Karpas-422 (cell line): Measurements from ENCODE around the gene TWSG1. TPM values are rescaled to one million over a fixed set of nuclear protein-coding genes. Genes with fewer than 3 reads are reported as not detected.

Source experiments
- DNase-seq: peaks from one replicate; pipeline ENCODE4 v3.0.0-alpha.2; 2015
- H2AFZ ChIP-seq: fragments of 200-600 bp; sonication (generic); 2 replicates; pipeline ENCODE4 v1.6.1; 2014; ENCODE audit warnings: antibody characterized with exemption, low read length, mixed read lengths
- H3K27ac ChIP-seq: fragments of 200-600 bp; sonication (generic); 2 replicates; pipeline ENCODE4 v1.5.1; 2014; ENCODE audit warnings: mild to moderate bottlenecking, low read length, moderate library complexity
- H3K27me3 ChIP-seq: fragments of 200-600 bp; sonication (generic); 2 replicates; pipeline ENCODE4 v1.6.1; 2014; ENCODE audit warnings: low read length, mixed read lengths
- H3K36me3 ChIP-seq: fragments of 200-600 bp; sonication (generic); 2 replicates; pipeline ENCODE4 v1.6.1; 2014; ENCODE audit warnings: low read length, mixed read lengths; ENCODE audit not compliant: insufficient read depth
- H3K4me1 ChIP-seq: fragments of 200-600 bp; sonication (generic); 2 replicates; pipeline ENCODE4 v1.6.1; 2014; ENCODE audit warnings: mild to moderate bottlenecking, low read length, mixed read lengths
- H3K4me2 ChIP-seq: fragments of 200-600 bp; sonication (generic); 2 replicates; pipeline ENCODE4 v1.6.1; 2014; ENCODE audit warnings: low read length, low read depth, mild to moderate bottlenecking; ENCODE audit not compliant: poor library complexity, severe bottlenecking
- H3K4me3 ChIP-seq: fragments of 200-600 bp; sonication (generic); 2 replicates; pipeline ENCODE4 v1.5.1; 2014; ENCODE audit warnings: mild to moderate bottlenecking, antibody characterized with exemption, low read length, mixed read lengths
- H3K79me2 ChIP-seq: fragments of 200-600 bp; sonication (generic); 2 replicates; pipeline ENCODE4 v1.6.1; 2014; ENCODE audit warnings: mild to moderate bottlenecking, low read length, mixed read lengths
- H3K9ac ChIP-seq: fragments of 200-600 bp; sonication (generic); 2 replicates; pipeline ENCODE4 v1.6.0; 2014; ENCODE audit warnings: low read length
- H3K9me2 ChIP-seq: fragments of 200-600 bp; sonication (generic), shearing (Covaris generic); replicated peaks from 2 replicates; pipeline ENCODE4 v1.6.0; 2014; ENCODE audit warnings: mild to moderate bottlenecking, low read length, moderate library complexity; ENCODE audit not compliant: insufficient read depth
- H3K9me3 ChIP-seq: fragments of 300-700, 200-600 bp; sonication (generic); 2 replicates; pipeline ENCODE4 v1.6.1; 2014; ENCODE audit warnings: low read length, mixed read lengths
- H4K20me1 ChIP-seq: fragments of 200-600 bp; sonication (generic); 2 replicates; pipeline ENCODE4 v1.6.1; 2014; ENCODE audit warnings: mild to moderate bottlenecking, antibody characterized with exemption, low read length, low read depth; ENCODE audit not compliant: insufficient read depth
- total RNA-seq: library from RNA; depleted of rRNA; stranded (reverse); fragments of >200 nt; shearing (Covaris generic); gene quantifications from 2 replicates; pipeline ENCODE4 v1.2.3, GENCODE V29; 2014; ENCODE audit warnings: low replicate concordance

Gene TWSG1
- total RNA-seq, 1 experiment from 2014 or later = 16.0 TPM

GRCh38 chr18:9380101-9380500 is 45.5 kb downstream of the TWSG1 start:
- Histone ChIP-seq H3K4me1 (no peaks in the 10 kb centered on the region), H3K4me2 (no peak overlapping the region), H3K9me2 (no peaks in the 10 kb centered on the region), H3K9me3 (no peaks in the 10 kb centered on the region), H3K27ac (no peak overlapping the region), H3K79me2 (no peaks in the 10 kb centered on the region), H2AFZ (no peak overlapping the region), H3K27me3 (no peaks in the 10 kb centered on the region), H4K20me1 (no peaks in the 10 kb centered on the region), H3K36me3 (no peaks in the 10 kb centered on the region), H3K9ac (no peak overlapping the region), H3K4me3 (no peak overlapping the region)
- DNase-seq = no peak

- no peaks in the 10 kb centered on the region for H3K9me2 ChIP-seq
- H3K27ac ChIP-seq = no peak overlapping the region
- no peaks in the 10 kb centered on the region for H3K9me3 ChIP-seq
- H3K4me2 ChIP-seq = no peak overlapping the region
- no peak overlapping the region for H2AFZ ChIP-seq
- H3K9ac ChIP-seq = no peak overlapping the region
- DNase-seq = no peak
- no peak overlapping the region for H3K4me3 ChIP-seq
- H3K36me3 ChIP-seq = no peaks in the 10 kb centered on the region
- no peaks in the 10 kb centered on the region for H3K4me1 ChIP-seq
- H4K20me1 ChIP-seq = no peaks in the 10 kb centered on the region
- H3K27me3 ChIP-seq = no peaks in the 10 kb centered on the region
- no peaks in the 10 kb centered on the region for H3K79me2 ChIP-seq
Measured at GRCh38 chr18:9380621-9381395, 46.2 kb downstream of the TWSG1 start.

- H3K9me2 ChIP-seq = no peaks in the 10 kb centered on the region
- H3K9ac ChIP-seq = no peak overlapping the region
Measured at GRCh38 chr18:9386879-9387278, 52.3 kb downstream of the TWSG1 start.

GRCh38 chr18:9387891-9388290 is 53.3 kb downstream of the TWSG1 start:
- peaks cover 3% of the 10 kb centered on the region; the same call in 1 of the 2 replicates for H3K36me3 ChIP-seq
- DNase-seq = no peak
- 0 out of 2 replicates have a peak, but pooled peaks cover 4% of the 10 kb centered on the region for H3K79me2 ChIP-seq
- H2AFZ ChIP-seq = no peak overlapping the region
- H3K9ac ChIP-seq = no peak overlapping the region
- H3K27me3 ChIP-seq = no peaks in the 10 kb centered on the region
- H3K4me3 ChIP-seq = no peak overlapping the region
- H3K9me2 ChIP-seq = no peaks in the 10 kb centered on the region
- H3K4me1 ChIP-seq = no peaks in the 10 kb centered on the region
- H3K4me2 ChIP-seq = no peak overlapping the region
- H4K20me1 ChIP-seq = no peaks in the 10 kb centered on the region
- no peaks in the 10 kb centered on the region for H3K9me3 ChIP-seq
- H3K27ac ChIP-seq = no peak overlapping the region

More at GRCh38 chr18:9386879-9387278, 52.3 kb downstream of the TWSG1 start:
- Histone ChIP-seq H3K27ac (no peak overlapping the region), H3K79me2 (0 out of 2 replicates have a peak, but pooled peaks cover 4% of the 10 kb centered on the region), H3K36me3 (peaks cover 3% of the 10 kb centered on the region; the same call in 1 of the 2 replicates), H3K4me1 (no peaks in the 10 kb centered on the region), H3K27me3 (no peaks in the 10 kb centered on the region), H3K4me2 (no peak overlapping the region), H3K9me3 (no peaks in the 10 kb centered on the region), H2AFZ (no peak overlapping the region), H3K4me3 (no peak overlapping the region), H4K20me1 (no peaks in the 10 kb centered on the region)
- no peak for DNase-seq

GRCh38 chr18:9389706-9390105 is 55.1 kb downstream of the TWSG1 start:
- H2AFZ ChIP-seq = no peak overlapping the region
- no peak overlapping the region for H3K27ac ChIP-seq
- no peak for DNase-seq
- H4K20me1 ChIP-seq = no peaks in the 10 kb centered on the region
- H3K9me3 ChIP-seq = no peaks in the 10 kb centered on the region
- no peaks in the 10 kb centered on the region for H3K4me1 ChIP-seq
- H3K9ac ChIP-seq = no peak overlapping the region
- no peaks in the 10 kb centered on the region for H3K27me3 ChIP-seq
- H3K9me2 ChIP-seq = no peaks in the 10 kb centered on the region
- H3K36me3 ChIP-seq = peaks cover 3% of the 10 kb centered on the region; the same call in 1 of the 2 replicates
- no peak overlapping the region for H3K4me2 ChIP-seq
- 0 out of 2 replicates have a peak, but pooled peaks cover 4% of the 10 kb centered on the region for H3K79me2 ChIP-seq
- H3K4me3 ChIP-seq = no peak overlapping the region

- DNase-seq = no peak
- no peak overlapping the region for H3K4me3 ChIP-seq
- H4K20me1 ChIP-seq = no peaks in the 10 kb centered on the region
- no peak overlapping the region for H2AFZ ChIP-seq
- H3K9ac ChIP-seq = no peak overlapping the region
- H3K9me2 ChIP-seq = no peaks in the 10 kb centered on the region
- no peak overlapping the region for H3K4me2 ChIP-seq
- H3K27ac ChIP-seq = no peak overlapping the region
- H3K79me2 ChIP-seq = 0 out of 2 replicates have a peak, but pooled peaks cover 4% of the 10 kb centered on the region
- H3K4me1 ChIP-seq = no peaks in the 10 kb centered on the region
- H3K9me3 ChIP-seq = no peaks in the 10 kb centered on the region
- no peaks in the 10 kb centered on the region for H3K27me3 ChIP-seq
- H3K36me3 ChIP-seq = peaks cover 3% of the 10 kb centered on the region; the same call in 1 of the 2 replicates
Measured at GRCh38 chr18:9392726-9393125, 58.2 kb downstream of the TWSG1 start.

- Histone ChIP-seq H3K79me2 (no peaks in the 10 kb centered on the region), H3K27ac (no peak overlapping the region), H3K4me2 (no peak overlapping the region), H3K4me3 (no peak overlapping the region), H3K4me1 (no peaks in the 10 kb centered on the region), H3K9me2 (no peaks in the 10 kb centered on the region), H2AFZ (no peak overlapping the region), H4K20me1 (no peaks in the 10 kb centered on the region), H3K27me3 (no peaks in the 10 kb centered on the region), H3K9me3 (no peaks in the 10 kb centered on the region), H3K36me3 (peaks cover 3% of the 10 kb centered on the region; the same call in 1 of the 2 replicates), H3K9ac (no peak overlapping the region)
- no peak for DNase-seq
Measured at GRCh38 chr18:9394046-9394445, 59.5 kb downstream of the TWSG1 start.

GRCh38 chr18:9400197-9400596 is 65.6 kb downstream of the TWSG1 start:
- no peak overlapping the region for H3K4me3 ChIP-seq
- no peaks in the 10 kb centered on the region for H3K4me1 ChIP-seq
- no peaks in the 10 kb centered on the region for H3K9me2 ChIP-seq
- H3K36me3 ChIP-seq = no peaks in the 10 kb centered on the region
- no peaks in the 10 kb centered on the region for H3K79me2 ChIP-seq
- no peak for DNase-seq
- no peak overlapping the region for H3K4me2 ChIP-seq
- no peak overlapping the region for H3K9ac ChIP-seq
- no peaks in the 10 kb centered on the region for H3K9me3 ChIP-seq
- no peaks in the 10 kb centered on the region for H4K20me1 ChIP-seq
- H2AFZ ChIP-seq = no peak overlapping the region
- no peak overlapping the region for H3K27ac ChIP-seq
- H3K27me3 ChIP-seq = no peaks in the 10 kb centered on the region
